Activated naive CD8-positive, alpha-beta T cell treated with anti-CD3 and anti-CD28 coated beads, Interleukin-2, amount 50 U/mL, for 24 hours (primary cell): Measurements from ENCODE around the gene RGL1.

Source experiments
- ATAC-seq: fragments of 150-1000 bp; cut with Tn5 transposase; one replicate; pipeline ENCODE4 v1.10.0; 2021
- DNase-seq: peaks from one replicate; pipeline ENCODE4 v3.0.0; 2021
- H3K27ac Mint-ChIP-seq: one replicate; pipeline ENCODE4 v1.8.0; 2021; ENCODE audit warnings: mild to moderate bottlenecking, mixed read lengths
- H3K27me3 Mint-ChIP-seq: one replicate; pipeline ENCODE4 v1.8.0; 2021; ENCODE audit warnings: mixed read lengths
- H3K36me3 Mint-ChIP-seq: one replicate; pipeline ENCODE4 v1.8.0; 2021; ENCODE audit warnings: low read depth, mixed read lengths
- H3K4me1 Mint-ChIP-seq: one replicate; pipeline ENCODE4 v1.8.0; 2021; ENCODE audit warnings: mixed read lengths
- H3K4me3 Mint-ChIP-seq: one replicate; pipeline ENCODE4 v1.8.0; 2021; ENCODE audit warnings: mild to moderate bottlenecking, moderate library complexity, mixed read lengths
- H3K9me3 Mint-ChIP-seq: one replicate; pipeline ENCODE4 v1.8.0; 2021; ENCODE audit warnings: mixed read lengths

Gene RGL1

DNA sequence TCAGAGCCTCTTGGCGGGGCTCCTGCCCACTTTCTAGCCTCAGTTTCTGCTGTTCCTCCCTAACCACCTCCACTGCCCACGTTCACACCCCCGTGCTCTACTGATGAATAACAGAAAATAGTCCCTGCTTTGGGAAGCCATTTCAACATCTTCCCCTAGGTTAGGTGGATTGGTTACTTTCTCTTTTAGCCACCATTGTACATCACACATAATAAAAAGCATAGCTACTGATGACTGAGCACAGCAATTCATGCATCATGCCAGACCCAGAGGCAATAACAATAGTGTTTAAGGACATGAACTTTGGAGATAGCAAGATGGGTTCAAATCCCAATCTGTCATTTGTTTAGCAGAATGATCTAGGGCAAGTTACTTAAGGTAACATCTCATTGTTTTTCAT lies 158.0 kb downstream of the RGL1 start:
- ATAC-seq (peak; percentile 53), DNase-seq (no peak)
- H3K27me3 Mint-ChIP-seq: no peaks in the 10 kb centered on the region
- H3K4me3 Mint-ChIP-seq: no peak overlapping the region
- H3K4me1 Mint-ChIP-seq: peaks cover 18% of the 10 kb centered on the region
- no peaks in the 10 kb centered on the region for H3K36me3 Mint-ChIP-seq
- H3K27ac Mint-ChIP-seq: no peak overlapping the region
- no peaks in the 10 kb centered on the region for H3K9me3 Mint-ChIP-seq

DNA sequence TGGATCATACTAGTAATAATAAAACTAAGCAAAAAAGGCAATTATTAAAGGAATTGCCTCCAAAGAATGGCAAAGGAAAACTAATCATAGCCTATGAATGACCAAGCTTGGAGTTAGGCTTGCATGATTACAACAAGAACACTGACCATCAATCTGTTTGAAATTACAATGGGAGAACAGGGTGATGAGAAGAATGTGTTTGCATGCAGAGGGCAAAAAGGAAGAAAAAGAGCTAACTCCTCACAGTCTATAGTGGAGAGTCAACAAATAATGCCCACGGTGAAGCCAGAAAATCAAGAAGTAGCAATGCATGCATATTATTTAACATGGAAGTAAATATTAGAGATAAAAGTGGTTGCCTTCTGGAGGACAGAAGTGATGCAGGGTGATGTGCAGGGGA lies 160.8 kb downstream of the RGL1 start:
- DNase-seq (no peak), ATAC-seq (no peak)
- no peaks in the 10 kb centered on the region for H3K27me3 Mint-ChIP-seq
- H3K27ac Mint-ChIP-seq: no peak overlapping the region
- no peak overlapping the region for H3K4me3 Mint-ChIP-seq
- H3K36me3 Mint-ChIP-seq: no peaks in the 10 kb centered on the region
- H3K9me3 Mint-ChIP-seq: no peaks in the 10 kb centered on the region
- H3K4me1 Mint-ChIP-seq: peaks cover 25% of the 10 kb centered on the region

DNA sequence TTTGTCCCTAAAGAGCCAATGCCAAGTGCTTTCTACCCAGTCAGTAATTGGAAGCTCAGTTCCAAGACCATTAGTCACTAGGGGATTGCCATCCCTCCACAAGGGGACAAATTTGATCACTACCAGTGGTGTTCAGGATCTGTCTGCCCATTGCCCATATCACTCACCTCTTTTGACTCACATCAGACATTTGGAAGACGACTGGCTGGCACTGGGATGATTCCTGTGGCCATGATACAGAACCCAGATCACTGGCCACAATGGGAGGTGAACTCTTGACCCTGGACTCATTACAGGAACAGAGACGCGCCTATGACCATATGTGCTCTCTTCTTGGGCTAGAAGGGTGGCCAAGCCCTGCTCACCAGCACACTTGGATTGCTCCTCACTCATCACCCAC lies 161.6 kb downstream of the RGL1 start:
- H3K4me1 Mint-ChIP-seq: peaks cover 25% of the 10 kb centered on the region
- no peaks in the 10 kb centered on the region for H3K9me3 Mint-ChIP-seq
- H3K27ac Mint-ChIP-seq: no peak overlapping the region
- H3K4me3 Mint-ChIP-seq: no peak overlapping the region
- H3K36me3 Mint-ChIP-seq: no peaks in the 10 kb centered on the region
- DNase-seq (no peak), ATAC-seq (no peak)
- no peaks in the 10 kb centered on the region for H3K27me3 Mint-ChIP-seq

DNA sequence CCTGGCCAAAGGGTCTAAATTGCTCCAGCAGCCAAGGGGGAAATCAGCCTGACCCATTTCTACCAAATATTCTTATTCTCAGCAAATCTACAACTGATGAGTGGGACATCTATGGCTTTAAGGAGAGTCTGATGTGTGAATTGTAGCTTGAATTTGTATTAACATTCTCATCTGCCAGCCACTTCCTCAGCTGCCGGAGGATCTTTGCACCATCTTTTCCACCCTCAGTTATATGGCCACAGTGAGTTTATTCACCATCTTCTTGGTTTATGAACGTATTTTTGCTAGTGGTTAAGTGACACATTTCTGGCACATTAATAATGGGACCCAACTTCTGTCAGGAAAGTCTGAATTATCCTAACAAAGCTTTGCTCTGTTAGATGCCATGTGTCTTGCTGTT lies 163.0 kb downstream of the RGL1 start:
- H3K27ac Mint-ChIP-seq: peak overlapping the region; percentile 12
- peak; percentile 69 for ATAC-seq
- H3K27me3 Mint-ChIP-seq: no peaks in the 10 kb centered on the region
- H3K36me3 Mint-ChIP-seq: no peaks in the 10 kb centered on the region
- H3K4me1 Mint-ChIP-seq: peaks cover 19% of the 10 kb centered on the region
- H3K9me3 Mint-ChIP-seq: no peaks in the 10 kb centered on the region
- no peak overlapping the region for H3K4me3 Mint-ChIP-seq
- no peak for DNase-seq

DNA sequence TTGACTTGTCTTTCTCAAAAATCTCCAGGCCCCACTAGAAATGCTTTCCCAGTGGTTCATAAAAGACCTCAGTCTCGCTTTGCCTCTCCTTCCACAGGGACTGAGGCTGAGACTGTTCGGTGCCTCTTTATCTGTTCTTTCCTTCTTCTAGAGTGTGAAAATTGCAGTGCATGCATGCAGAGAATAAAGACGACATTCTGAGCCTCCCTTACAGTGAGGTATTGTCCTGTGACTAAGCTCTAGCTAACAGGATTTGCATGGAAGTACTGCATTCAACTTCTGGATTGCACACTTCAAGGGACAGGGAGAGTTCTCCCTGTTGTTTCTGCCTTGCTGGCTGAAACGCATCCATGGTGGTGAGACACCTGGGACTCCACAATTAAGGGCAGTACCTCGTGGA lies 163.5 kb downstream of the RGL1 start:
- no peaks in the 10 kb centered on the region for H3K27me3 Mint-ChIP-seq
- H3K4me3 Mint-ChIP-seq: no peak overlapping the region
- H3K36me3 Mint-ChIP-seq: no peaks in the 10 kb centered on the region
- H3K27ac Mint-ChIP-seq: peak overlapping the region; percentile 12
- DNase-seq: no peak
- ATAC-seq: no peak
- H3K9me3 Mint-ChIP-seq: no peaks in the 10 kb centered on the region
- peaks cover 18% of the 10 kb centered on the region for H3K4me1 Mint-ChIP-seq

DNA sequence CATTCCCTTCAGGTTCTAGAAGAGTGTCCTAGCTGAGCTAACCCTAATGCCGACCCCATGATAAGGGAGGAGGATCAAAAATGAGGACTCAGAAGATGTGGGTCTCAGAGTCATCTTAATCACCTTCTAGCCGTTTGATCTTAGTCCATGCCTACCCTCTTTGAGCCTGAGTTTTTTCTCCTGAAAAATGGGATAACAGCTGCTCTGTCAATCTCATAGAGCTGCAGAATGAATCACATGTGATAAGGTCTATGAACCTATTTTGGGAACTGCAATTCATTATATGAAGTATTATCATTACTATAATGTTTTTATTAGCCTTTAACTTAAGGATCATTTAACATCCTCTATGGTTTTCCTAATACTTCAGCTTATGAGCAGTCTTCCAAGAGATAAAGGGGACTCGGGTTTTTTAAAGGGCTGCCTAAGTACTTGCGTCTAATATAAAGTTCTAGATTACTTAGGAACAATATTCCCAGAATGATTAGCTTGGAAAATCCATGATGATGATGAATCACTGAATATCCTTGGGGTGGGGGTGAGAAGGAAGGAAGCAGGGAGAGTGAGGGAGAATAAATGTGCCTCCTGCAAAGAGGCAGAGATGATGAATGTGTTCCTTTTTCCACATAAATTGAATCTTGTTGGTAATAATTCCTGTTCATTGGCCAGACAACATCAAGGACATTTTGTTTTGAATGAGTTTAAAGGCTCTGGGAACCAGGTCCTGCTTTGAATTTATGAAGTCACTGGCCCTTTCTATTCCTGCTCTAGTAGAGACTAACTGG lies 165.8 kb downstream of the RGL1 start:
- no peak for DNase-seq
- H3K27ac Mint-ChIP-seq: no peak overlapping the region
- ATAC-seq: no peak
- no peaks in the 10 kb centered on the region for H3K27me3 Mint-ChIP-seq
- no peaks in the 10 kb centered on the region for H3K9me3 Mint-ChIP-seq
- H3K4me1 Mint-ChIP-seq: peaks cover 18% of the 10 kb centered on the region
- no peak overlapping the region for H3K4me3 Mint-ChIP-seq
- H3K36me3 Mint-ChIP-seq: no peaks in the 10 kb centered on the region

DNA sequence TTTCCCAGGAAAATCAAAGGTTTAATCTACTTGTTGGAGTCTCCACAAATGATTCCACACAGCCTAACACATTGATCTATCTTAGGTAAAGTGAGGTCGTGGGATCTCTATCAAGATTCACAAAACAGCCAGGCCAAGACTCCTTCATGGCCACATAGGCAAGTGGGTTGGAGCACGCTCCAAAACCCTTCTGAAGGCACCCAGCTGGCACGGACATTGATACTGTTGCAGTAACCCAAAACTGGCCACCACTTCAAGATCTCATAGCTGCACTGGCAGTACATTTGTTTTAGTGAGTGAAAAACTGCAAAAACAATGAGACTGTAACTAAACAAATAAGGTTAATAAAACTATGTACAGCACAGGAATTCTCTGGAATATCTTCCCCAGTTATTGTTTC lies 170.7 kb downstream of the RGL1 start:
- DNase-seq (no peak), ATAC-seq (no peak)
- Mint-ChIP-seq H3K27ac (no peak overlapping the region), H3K4me3 (no peak overlapping the region), H3K4me1 (no peaks in the 10 kb centered on the region), H3K27me3 (no peaks in the 10 kb centered on the region), H3K36me3 (no peaks in the 10 kb centered on the region), H3K9me3 (no peaks in the 10 kb centered on the region)

DNA sequence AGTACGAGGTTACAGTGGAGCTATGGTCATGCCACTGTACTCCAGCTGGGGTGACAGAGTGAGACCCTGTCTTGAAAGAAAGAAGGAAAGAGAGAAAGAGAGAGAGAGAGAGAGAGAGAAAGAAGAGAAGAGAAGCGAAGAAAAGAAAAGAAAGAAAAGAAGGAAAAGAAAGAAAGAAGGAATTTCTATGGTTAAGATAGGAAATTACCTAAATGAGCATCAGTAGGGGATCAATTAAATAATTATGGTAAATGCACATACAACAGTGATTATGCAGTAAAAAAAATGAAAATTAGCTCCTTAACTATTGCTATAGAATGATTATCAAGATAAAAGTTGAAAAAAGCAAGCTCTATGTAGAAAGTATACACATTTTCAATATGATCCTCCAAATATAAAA lies 172.8 kb downstream of the RGL1 start:
- Mint-ChIP-seq H3K36me3 (no peaks in the 10 kb centered on the region), H3K27ac (no peak overlapping the region), H3K9me3 (no peaks in the 10 kb centered on the region), H3K4me1 (no peaks in the 10 kb centered on the region), H3K4me3 (no peak overlapping the region), H3K27me3 (no peaks in the 10 kb centered on the region)
- DNase-seq: no peak
- ATAC-seq: no peak
